Measurements from ENCODE around the gene IGF2BP2.

GRCh38 chr3:185793381-185793780 lies 31.5 kb downstream of the IGF2BP2 start:
- TF ChIP-seq, protein P1, sequence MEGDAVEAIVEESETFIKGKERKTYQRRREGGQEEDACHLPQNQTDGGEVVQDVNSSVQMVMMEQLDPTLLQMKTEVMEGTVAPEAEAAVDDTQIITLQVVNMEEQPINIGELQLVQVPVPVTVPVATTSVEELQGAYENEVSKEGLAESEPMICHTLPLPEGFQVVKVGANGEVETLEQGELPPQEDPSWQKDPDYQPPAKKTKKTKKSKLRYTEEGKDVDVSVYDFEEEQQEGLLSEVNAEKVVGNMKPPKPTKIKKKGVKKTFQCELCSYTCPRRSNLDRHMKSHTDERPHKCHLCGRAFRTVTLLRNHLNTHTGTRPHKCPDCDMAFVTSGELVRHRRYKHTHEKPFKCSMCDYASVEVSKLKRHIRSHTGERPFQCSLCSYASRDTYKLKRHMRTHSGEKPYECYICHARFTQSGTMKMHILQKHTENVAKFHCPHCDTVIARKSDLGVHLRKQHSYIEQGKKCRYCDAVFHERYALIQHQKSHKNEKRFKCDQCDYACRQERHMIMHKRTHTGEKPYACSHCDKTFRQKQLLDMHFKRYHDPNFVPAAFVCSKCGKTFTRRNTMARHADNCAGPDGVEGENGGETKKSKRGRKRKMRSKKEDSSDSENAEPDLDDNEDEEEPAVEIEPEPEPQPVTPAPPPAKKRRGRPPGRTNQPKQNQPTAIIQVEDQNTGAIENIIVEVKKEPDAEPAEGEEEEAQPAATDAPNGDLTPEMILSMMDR (conservative IDR thresholded peaks at IDR 0.05; ENCODE audit: low read depth, low read length): no peak
- TF ChIP-seq EZH2 (IDR thresholded peaks at IDR 0.05; ENCODE audit: borderline replicate concordance, low read depth, low read length, poor library complexity, severe bottlenecking): no peak

All from A673 (cell line).